Progenitor cell of endocrine pancreas (in vitro differentiated cells): ENCODE data around the gene MTX1. TPM values are rescaled to one million over a fixed set of nuclear protein-coding genes. Genes with fewer than 3 reads are reported as not detected.
A peak's percentile ranks its signal among the peaks of the same experiment; 100 is the strongest.
"Not testable (repeated sequence)": the region's sequence is repeated elsewhere in the genome, so short reads cannot be mapped to it uniquely, and the experiment has no call there.

ENCODE experiments used
- DNase-seq: peaks from one replicate; pipeline ENCODE4 v3.0.0; 2021; ENCODE audit warnings: low spot score; ENCODE audit not compliant: unreplicated experiment
- H3K27ac Mint-ChIP-seq: 2 replicates; pipeline ENCODE4 v1.8.0; 2021; ENCODE audit warnings: mild to moderate bottlenecking, moderate library complexity, mixed read lengths
- H3K27me3 Mint-ChIP-seq: 2 replicates; pipeline ENCODE4 v1.8.0; 2021; ENCODE audit warnings: mixed read lengths
- H3K36me3 Mint-ChIP-seq: 2 replicates; pipeline ENCODE4 v1.8.0; 2022; ENCODE audit warnings: mixed read lengths; ENCODE audit not compliant: insufficient read depth
- H3K4me1 Mint-ChIP-seq: 2 replicates; pipeline ENCODE4 v1.8.0; 2021; ENCODE audit warnings: low read depth, mixed read lengths
- H3K4me3 Mint-ChIP-seq: 2 replicates; pipeline ENCODE4 v1.8.0; 2021; ENCODE audit warnings: low read depth, mild to moderate bottlenecking, moderate library complexity, mixed read lengths
- H3K9me3 Mint-ChIP-seq: 2 replicates; pipeline ENCODE4 v1.8.0; 2021; ENCODE audit warnings: low read depth, mixed read lengths
- total RNA-seq: library from RNA; stranded (reverse); gene quantifications from 2 replicates; pipeline ENCODE4 v1.2.1, GENCODE V29; 2021
- TF ChIP-seq, protein P1 (sequence below): fragments of 200-600 bp; sonication (generic); IDR thresholded peaks from one replicate; pipeline ENCODE4 v1.5.0; 2021; ENCODE audit warnings: antibody characterized with exemption, mild to moderate bottlenecking; ENCODE audit not compliant: unreplicated experiment

Gene MTX1
- total RNA-seq, 1 donor from 2014 or later, result 38.7 TPM

DNA sequence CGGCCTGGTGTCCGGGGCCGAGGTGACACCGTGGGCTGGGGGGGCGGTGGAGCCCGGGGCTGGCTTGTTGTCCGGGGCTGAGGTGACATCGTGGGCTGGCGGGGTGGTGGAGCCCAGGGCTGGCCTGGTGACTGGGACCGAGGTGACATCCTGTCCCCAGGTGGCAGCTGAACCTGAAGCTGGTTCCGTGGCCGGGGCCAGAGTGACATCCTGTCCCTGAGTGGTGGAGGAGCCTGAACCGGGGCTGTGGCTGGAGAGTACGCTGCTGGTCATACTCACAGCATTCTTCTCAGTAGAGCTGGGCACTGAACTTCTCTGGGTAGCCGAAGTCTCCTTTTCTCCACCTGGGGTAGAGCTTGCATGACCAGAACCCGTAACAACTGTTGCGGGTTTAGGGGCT lies 16.6 kb upstream of the MTX1 start:
- Mint-ChIP-seq H3K36me3 (peaks cover 4% of the 10 kb centered on the region), H3K4me3 (no peak overlapping the region), H3K27ac (peak overlapping the region; percentile 94), H3K4me1 (peaks cover 40% of the 10 kb centered on the region), H3K27me3 (no peaks in the 10 kb centered on the region), H3K9me3 (no peaks in the 10 kb centered on the region)
- no peak for DNase-seq
- TF ChIP-seq, protein P1, sequence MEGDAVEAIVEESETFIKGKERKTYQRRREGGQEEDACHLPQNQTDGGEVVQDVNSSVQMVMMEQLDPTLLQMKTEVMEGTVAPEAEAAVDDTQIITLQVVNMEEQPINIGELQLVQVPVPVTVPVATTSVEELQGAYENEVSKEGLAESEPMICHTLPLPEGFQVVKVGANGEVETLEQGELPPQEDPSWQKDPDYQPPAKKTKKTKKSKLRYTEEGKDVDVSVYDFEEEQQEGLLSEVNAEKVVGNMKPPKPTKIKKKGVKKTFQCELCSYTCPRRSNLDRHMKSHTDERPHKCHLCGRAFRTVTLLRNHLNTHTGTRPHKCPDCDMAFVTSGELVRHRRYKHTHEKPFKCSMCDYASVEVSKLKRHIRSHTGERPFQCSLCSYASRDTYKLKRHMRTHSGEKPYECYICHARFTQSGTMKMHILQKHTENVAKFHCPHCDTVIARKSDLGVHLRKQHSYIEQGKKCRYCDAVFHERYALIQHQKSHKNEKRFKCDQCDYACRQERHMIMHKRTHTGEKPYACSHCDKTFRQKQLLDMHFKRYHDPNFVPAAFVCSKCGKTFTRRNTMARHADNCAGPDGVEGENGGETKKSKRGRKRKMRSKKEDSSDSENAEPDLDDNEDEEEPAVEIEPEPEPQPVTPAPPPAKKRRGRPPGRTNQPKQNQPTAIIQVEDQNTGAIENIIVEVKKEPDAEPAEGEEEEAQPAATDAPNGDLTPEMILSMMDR, result no peak

DNA sequence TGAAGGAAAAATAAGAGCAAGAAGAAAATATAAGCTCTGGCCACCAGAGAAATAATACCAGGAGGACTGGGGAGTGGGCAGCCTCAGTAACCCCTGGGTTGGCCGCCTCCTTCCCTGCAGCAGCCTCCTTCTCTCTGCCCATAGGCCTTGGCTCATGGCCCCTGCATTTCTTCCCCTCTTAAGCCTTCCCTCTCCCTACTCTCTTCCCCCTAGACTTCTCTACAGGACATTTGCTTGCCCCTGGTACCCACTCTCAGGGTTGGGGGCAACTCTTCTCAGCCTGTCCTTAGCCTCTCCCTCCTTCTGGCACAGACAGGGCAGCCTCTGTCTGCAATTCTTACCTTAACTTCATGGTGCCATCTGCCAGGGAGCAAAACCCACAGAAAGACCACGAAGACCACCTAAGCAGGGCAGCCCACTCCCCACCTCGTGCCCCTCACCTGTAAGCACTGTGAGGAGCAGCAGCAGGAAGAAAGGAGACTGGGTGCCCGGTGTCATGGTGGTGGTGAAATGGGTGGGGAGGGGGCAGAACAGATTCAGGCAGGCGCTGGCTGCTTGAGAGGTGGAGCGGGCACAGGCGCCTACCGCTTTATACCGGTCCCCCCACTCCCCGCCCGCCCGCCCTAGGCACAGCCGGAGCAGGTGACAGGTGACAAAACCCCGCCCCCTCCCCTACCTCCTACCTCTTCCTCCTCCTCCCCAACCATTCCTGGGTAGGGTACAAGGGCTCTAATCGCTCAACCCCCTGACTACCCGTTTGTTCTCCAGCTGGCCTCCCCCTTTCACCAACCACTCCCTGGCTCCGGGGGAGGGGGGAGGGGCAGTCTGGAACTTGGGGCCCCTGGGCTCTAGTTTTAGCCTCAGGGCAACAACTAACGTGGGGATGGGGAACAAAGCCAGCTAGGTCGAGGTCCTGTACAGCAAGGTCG lies 15.9 kb upstream of the MTX1 start:
- Mint-ChIP-seq H3K4me3 (peak overlapping the region; percentile 77), H3K4me1 (peaks cover 35% of the 10 kb centered on the region), H3K27me3 (no peaks in the 10 kb centered on the region), H3K27ac (peak overlapping the region; percentile 98), H3K9me3 (no peaks in the 10 kb centered on the region), H3K36me3 (peaks cover 4% of the 10 kb centered on the region)
- no peak for DNase-seq
- TF ChIP-seq, protein P1, result no peak

DNA sequence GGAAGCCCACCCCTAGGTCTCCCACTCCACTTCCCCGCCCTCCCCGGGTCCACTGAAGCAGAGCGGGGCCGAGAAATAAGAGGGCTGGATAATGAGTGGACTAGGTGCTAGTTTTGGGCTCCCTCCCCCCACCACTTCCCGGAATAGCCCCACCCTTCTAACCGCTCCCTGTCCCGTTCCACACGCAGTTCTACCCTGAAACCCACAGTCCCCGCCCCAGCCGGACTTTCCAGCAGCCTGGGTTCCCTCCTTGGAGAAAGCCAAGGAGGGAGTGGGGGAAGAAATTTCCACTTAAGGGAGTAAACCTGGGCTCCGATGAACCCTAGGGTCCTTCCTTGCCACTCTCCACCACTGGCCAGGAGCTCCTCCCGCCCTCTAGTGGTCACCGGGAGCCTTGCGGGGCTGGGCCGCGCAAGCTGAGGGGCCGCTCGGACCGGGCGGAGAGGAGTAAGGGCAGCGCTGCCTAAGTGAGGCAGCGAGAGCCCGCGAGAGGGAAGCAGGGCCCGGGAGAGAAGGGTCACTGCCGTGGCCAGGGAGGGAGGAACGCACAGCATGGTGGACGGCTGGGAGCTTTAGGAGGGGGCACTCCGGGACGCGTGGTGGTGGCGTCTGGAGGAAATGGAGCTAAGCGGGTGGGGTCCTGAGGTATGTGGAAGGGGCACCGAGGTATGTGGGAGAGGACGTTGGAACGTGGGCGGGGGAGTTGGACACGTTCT lies 15.1 kb upstream of the MTX1 start:
- TF ChIP-seq, protein P1, result peak; percentile 97
- peak overlapping the region; percentile 98 for H3K27ac Mint-ChIP-seq
- H3K36me3 Mint-ChIP-seq, result peaks cover 7% of the 10 kb centered on the region
- DNase-seq, result peak; percentile 96
- H3K4me1 Mint-ChIP-seq, result peaks cover 29% of the 10 kb centered on the region
- H3K4me3 Mint-ChIP-seq, result peak overlapping the region; percentile 77
- H3K9me3 Mint-ChIP-seq, result no peaks in the 10 kb centered on the region
- no peaks in the 10 kb centered on the region for H3K27me3 Mint-ChIP-seq

DNA sequence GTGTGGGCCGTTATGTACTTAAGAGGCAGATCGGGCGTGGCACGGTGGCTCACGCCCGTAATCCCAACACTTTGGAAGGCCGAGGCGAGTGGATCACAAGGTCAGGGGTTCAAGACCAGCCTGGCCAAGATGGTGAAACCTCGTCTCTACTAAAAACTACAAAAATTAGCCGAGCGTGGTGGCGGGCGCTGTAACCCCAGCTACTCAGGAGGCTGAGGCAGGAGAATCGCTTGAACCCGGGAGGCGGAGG lies 14.6 kb upstream of the MTX1 start:
- not testable (repeated sequence) for DNase-seq, H3K9me3 Mint-ChIP-seq, H3K36me3 Mint-ChIP-seq

DNA sequence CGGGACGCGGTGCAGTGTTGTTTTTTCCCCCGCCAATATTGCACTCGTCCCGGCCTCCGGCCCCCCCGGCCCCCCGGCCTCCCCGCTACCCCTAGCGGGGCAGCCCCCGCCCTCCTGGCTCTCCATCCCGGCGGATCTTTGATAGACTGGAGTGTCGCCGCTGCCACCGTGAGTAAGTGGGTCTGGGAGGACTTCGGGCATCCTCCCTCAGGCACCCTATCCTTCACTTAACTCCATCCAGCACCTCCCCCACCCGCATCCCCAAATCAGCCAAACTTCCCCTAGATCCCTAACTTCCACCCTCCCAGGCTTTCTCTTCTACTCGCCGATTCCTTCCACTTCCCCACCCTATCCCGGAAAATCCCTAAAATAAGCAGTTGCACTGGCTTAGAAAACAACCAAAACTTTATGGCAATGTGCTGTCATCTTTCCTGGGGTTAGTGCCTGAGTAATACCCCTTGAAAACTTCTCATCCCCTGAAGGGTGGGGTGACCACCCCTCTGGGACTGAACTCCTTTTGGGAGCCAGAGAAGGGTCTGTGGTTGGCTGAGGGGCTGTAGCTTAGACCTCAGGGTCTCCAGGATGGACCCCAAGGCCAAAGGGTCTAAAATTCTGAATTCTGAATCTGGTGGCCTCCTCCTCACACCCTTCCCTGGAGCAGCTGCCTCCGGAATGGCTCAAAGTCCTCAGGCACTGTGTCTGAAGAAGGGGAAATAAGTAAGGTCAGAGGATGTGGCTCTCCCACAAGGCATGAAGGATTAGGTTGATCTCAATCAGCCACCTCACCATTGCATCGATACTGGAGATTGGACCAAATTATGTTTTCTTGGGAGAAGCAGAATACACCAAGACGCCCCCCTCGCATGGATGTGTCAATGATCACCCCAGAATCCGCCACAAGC lies 13.0 kb upstream of the MTX1 start:
- peaks cover 10% of the 10 kb centered on the region for H3K36me3 Mint-ChIP-seq
- H3K4me1 Mint-ChIP-seq, result peaks cover 29% of the 10 kb centered on the region
- no peaks in the 10 kb centered on the region for H3K9me3 Mint-ChIP-seq
- H3K27ac Mint-ChIP-seq, result peak overlapping the region; percentile 88
- H3K27me3 Mint-ChIP-seq, result no peaks in the 10 kb centered on the region
- TF ChIP-seq, protein P1, result no peak
- peak overlapping the region; percentile 80 for H3K4me3 Mint-ChIP-seq
- DNase-seq, result no peak

More for the DNA sequence above, 14.6 kb upstream of the MTX1 start:
- H3K27me3 Mint-ChIP-seq, result not testable (repeated sequence)
- Mint-ChIP-seq H3K4me3 (peak overlapping the region; percentile 77), H3K27ac (peak overlapping the region; percentile 98), H3K4me1 (peaks cover 29% of the 10 kb centered on the region)
